ENCODE measurements around the gene SERPINA9.

SERPINA9 gene

GRCh38 chr14:94469261-94469660, 6.7 kb downstream of the SERPINA9 start:
- TF ChIP-seq POLR2A (IDR thresholded peaks at IDR 0.05; ENCODE audit: extremely low read depth, insufficient read length), result no peak
- TF ChIP-seq MYC (IDR thresholded peaks at IDR 0.05; ENCODE audit: low read depth, low read length), result no peak
- no peak for TF ChIP-seq MAX (IDR thresholded peaks at IDR 0.05; ENCODE audit: low read depth, low read length)
- no peak for TF ChIP-seq CTCF (IDR thresholded peaks at IDR 0.05; ENCODE audit: low read depth, low read length)
- no peak for DNase-seq (ENCODE audit: low read depth)
- H3K4me3 ChIP-seq (ENCODE audit: low read depth, low read length), result no peak overlapping the region

DNA sequence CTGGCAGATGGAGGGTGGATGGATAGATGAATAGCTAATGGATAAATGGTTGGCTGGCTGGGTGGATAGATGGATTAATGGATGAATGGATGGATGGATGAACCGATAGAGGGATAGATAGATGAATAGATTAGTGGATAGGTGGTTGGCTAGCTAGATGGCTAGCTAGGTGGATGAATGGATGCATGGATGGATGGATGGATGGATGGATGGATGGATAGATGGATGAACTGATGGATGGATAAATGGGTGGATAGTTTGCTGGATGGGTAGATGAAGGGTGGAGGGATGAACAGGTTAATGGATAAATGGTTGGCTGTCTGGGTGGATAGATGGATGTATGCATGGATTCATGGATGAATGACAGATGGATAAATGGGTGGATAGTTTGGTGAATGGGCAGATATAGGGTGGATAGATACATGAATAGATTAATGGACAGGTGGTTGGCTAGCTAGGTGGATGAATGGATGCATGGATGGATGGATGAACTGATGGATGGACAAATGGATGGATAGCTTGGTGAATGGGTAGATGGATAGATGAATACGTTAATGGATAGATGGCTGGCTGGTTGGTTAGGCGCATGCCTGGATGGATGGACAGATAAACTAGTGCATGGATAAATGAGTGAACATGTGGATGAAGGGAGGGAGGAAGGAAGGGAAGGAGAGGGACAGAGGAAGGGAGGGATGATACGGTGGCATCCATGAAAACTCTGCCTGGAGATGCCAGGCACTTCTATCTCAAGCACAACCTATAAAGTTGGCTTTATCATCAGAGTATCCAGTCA, 8.1 kb downstream of the SERPINA9 start:
- TF ChIP-seq CTCF (IDR thresholded peaks at IDR 0.05; ENCODE audit: low read depth, low read length), result no peak
- no peak for TF ChIP-seq POLR2A (IDR thresholded peaks at IDR 0.05; ENCODE audit: extremely low read depth, insufficient read length)
- TF ChIP-seq MYC (IDR thresholded peaks at IDR 0.05; ENCODE audit: low read depth, low read length), result no peak
- TF ChIP-seq MAX (IDR thresholded peaks at IDR 0.05; ENCODE audit: low read depth, low read length), result no peak
- no peak overlapping the region for H3K4me3 ChIP-seq (ENCODE audit: low read depth, low read length)
- no peak for DNase-seq (ENCODE audit: low read depth)

GRCh38 chr14:94466706-94467370, 9.2 kb downstream of the SERPINA9 start:
- no peak for TF ChIP-seq MAX (IDR thresholded peaks at IDR 0.05; ENCODE audit: low read depth, low read length)
- TF ChIP-seq MYC (IDR thresholded peaks at IDR 0.05; ENCODE audit: low read depth, low read length), result no peak
- no peak for TF ChIP-seq POLR2A (IDR thresholded peaks at IDR 0.05; ENCODE audit: extremely low read depth, insufficient read length)
- TF ChIP-seq CTCF (IDR thresholded peaks at IDR 0.05; ENCODE audit: low read depth, low read length), result no peak
- no peak overlapping the region for H3K4me3 ChIP-seq (ENCODE audit: low read depth, low read length)
- DNase-seq (ENCODE audit: low read depth), result no peak

GRCh38 chr14:94465042-94465441, 11.0 kb downstream of the SERPINA9 start:
- no peak for DNase-seq (ENCODE audit: low read depth)
- no peak overlapping the region for H3K4me3 ChIP-seq (ENCODE audit: low read depth, low read length)
- no peak for TF ChIP-seq CTCF (IDR thresholded peaks at IDR 0.05; ENCODE audit: low read depth, low read length)
- no peak for TF ChIP-seq POLR2A (IDR thresholded peaks at IDR 0.05; ENCODE audit: extremely low read depth, insufficient read length)
- TF ChIP-seq MYC (IDR thresholded peaks at IDR 0.05; ENCODE audit: low read depth, low read length), result no peak

- no peak for DNase-seq (ENCODE audit: low read depth)
- H3K4me3 ChIP-seq (ENCODE audit: low read depth, low read length), result no peak overlapping the region
- no peak for TF ChIP-seq MAX (IDR thresholded peaks at IDR 0.05; ENCODE audit: low read depth, low read length)
- TF ChIP-seq POLR2A (IDR thresholded peaks at IDR 0.05; ENCODE audit: extremely low read depth, insufficient read length), result no peak
- TF ChIP-seq MYC (IDR thresholded peaks at IDR 0.05; ENCODE audit: low read depth, low read length), result no peak
- TF ChIP-seq CTCF (IDR thresholded peaks at IDR 0.05; ENCODE audit: low read depth, low read length), result no peak
Observed at GRCh38 chr14:94464290-94464689, 11.7 kb downstream of the SERPINA9 start.
